Panc1 (cell line): ENCODE measurements around the gene RPS27L. TPM values are rescaled to one million over a fixed set of nuclear protein-coding genes. Genes with fewer than 3 reads are reported as not detected.

Experiments used
- ATAC-seq: fragments of 200-7000 bp; cut with Tn5 transposase; 2 replicates; pipeline ENCODE4 v1.9.1; 2020; ENCODE audit warnings: mild to moderate bottlenecking, moderate library complexity
- BruUV-seq: library from RNA; stranded (reverse); fragments of 400-500 nt; replicated peaks from 2 replicates; lab custom pipeline; 2021; lab: Mats Ljungman, UMichigan
- CTCF ChIA-PET: fragments of 300-600 bp; sonication (Branson Sonifier 250); formaldehyde crosslinking; loops from one replicate; lab custom pipeline; 2022; ENCODE audit warnings: antibody characterized with exemption; lab: Charles Lee
- POLR2A ChIA-PET: fragments of 300-600 bp; sonication (Branson Sonifier 250); formaldehyde crosslinking; loops from one replicate; lab custom pipeline; 2022; ENCODE audit warnings: antibody characterized with exemption; lab: Charles Lee
- DNase-seq: peaks from one replicate; pipeline ENCODE4 v3.0.0-alpha.2; 2010; ENCODE audit warnings: low read depth, low spot score
- H3K27ac ChIP-seq: 2 replicates; pipeline ENCODE4 v1.5.1; 2011; ENCODE audit warnings: mild to moderate bottlenecking, low read length, inconsistent platforms
- H3K27me3 ChIP-seq: fragments of 200-500 bp; sonication (Bioruptor generic); 2 replicates; pipeline ENCODE4 v1.6.0; 2014; ENCODE audit warnings: low read length, inconsistent platforms; ENCODE audit not compliant: control insufficient read depth, insufficient read depth
- H3K36me3 ChIP-seq: fragments of 200-500 bp; sonication (Bioruptor generic); 2 replicates; pipeline ENCODE4 v1.5.1; 2014; ENCODE audit warnings: inconsistent platforms, mild to moderate bottlenecking, low read length, moderate library complexity; ENCODE audit not compliant: control insufficient read depth, insufficient read depth
- H3K4me1 ChIP-seq: 2 replicates; pipeline ENCODE4 v1.5.1; 2011; ENCODE audit warnings: inconsistent platforms, mild to moderate bottlenecking, low read length, moderate library complexity; ENCODE audit not compliant: control insufficient read depth, insufficient read depth
- H3K4me3 ChIP-seq, 2 experiments: 2 replicates each; pipeline ENCODE4 v1.5.1; 2011 to 2012; ENCODE audit warnings: low read depth in 2 of 2, low read length in 2 of 2, mild to moderate bottlenecking in 2 of 2, inconsistent platforms in 1 of 2, moderate library complexity in 1 of 2
- H3K9me3 ChIP-seq: fragments of 200-500 bp; sonication (Bioruptor generic); 2 replicates; pipeline ENCODE4 v1.5.1; 2014; ENCODE audit warnings: low read depth, mild to moderate bottlenecking, inconsistent platforms, low read length, moderate library complexity; ENCODE audit not compliant: control insufficient read depth, insufficient read depth
- CTCF ChIP-seq: fragments of 450-650 bp; IDR thresholded peaks from 2 replicates; pipeline ENCODE4 v1.5.1; 2017; ENCODE audit warnings: mild to moderate bottlenecking
- POLR2AphosphoS5 ChIP-seq: IDR thresholded peaks from 2 replicates; pipeline ENCODE4 v1.6.1; 2012; ENCODE audit warnings: mild to moderate bottlenecking, low read depth, low read length, moderate library complexity
- REST ChIP-seq, 2 experiments: IDR thresholded peaks; 2 replicates each; pipeline ENCODE4 v1.6.1; 2011 to 2012; ENCODE audit warnings: low read depth in 2 of 2, control low read depth in 1 of 2, low read length in 1 of 2, mild to moderate bottlenecking in 1 of 2, moderate library complexity in 1 of 2; ENCODE audit not compliant: insufficient read depth in 1 of 2
- SIN3A ChIP-seq: IDR thresholded peaks from 2 replicates; pipeline ENCODE4 v1.6.1; 2012; ENCODE audit warnings: low read depth, mild to moderate bottlenecking, low read length, moderate library complexity, borderline replicate concordance; ENCODE audit not compliant: insufficient read depth
- TCF7L2 ChIP-seq: IDR thresholded peaks from 2 replicates; pipeline ENCODE4 v1.6.1; 2011; ENCODE audit warnings: mild to moderate bottlenecking, low read depth, low read length, inconsistent platforms
- in situ Hi-C: cut with HindIII; loops from 2 replicates; pipeline ENCODE4 v1.10.0; 2016; ENCODE audit warnings: low sequenced_read_pairs, low pct_unique_long_range_greater_than_20kb
- intact Hi-C: fragments of 100-400 bp; cut with micrococcal nuclease; formaldehyde crosslinking; loops from one replicate; pipeline ENCODE4 v1.10.0; 2022; ENCODE audit not compliant: unreplicated experiment
- total RNA-seq: library from RNA; stranded (reverse); gene quantifications from one replicate; pipeline ENCODE4 v1.2.1, GENCODE V29; 2021; ENCODE audit not compliant: unreplicated experiment

The RPS27L gene
- total RNA-seq, 1 experiment from 2014 or later, result 61.3 TPM

GRCh38 chr15:63118854-63119253 lies 38.4 kb downstream of the RPS27L start:
- in situ Hi-C loops (no loop called here), intact Hi-C loops (no loop called here)
- ATAC-seq (no peak), DNase-seq (no peak)
- no peaks in the 10 kb centered on the region; the same call in 1 of the 2 replicates for H3K36me3 ChIP-seq
- peaks cover 14% of the 10 kb centered on the region; the same call in 1 of the 2 replicates for H3K9me3 ChIP-seq
- no peaks in the 10 kb centered on the region for H3K27me3 ChIP-seq
- BruUV-seq, result no TSS peak
- H3K27ac ChIP-seq, result no peak overlapping the region
- peaks cover 8% of the 10 kb centered on the region for H3K4me1 ChIP-seq
- ChIA-PET POLR2A (no interaction called here), CTCF (interaction anchor here (0.5 kb wide), 1 partner anchor 377 kb away, joined by 11 read pairs; no protein-coding TSS in a partner anchor)
- H3K4me3 ChIP-seq, result no peak overlapping the region
- no peak for TF ChIP-seq SIN3A

- Histone ChIP-seq H3K27ac (no peak overlapping the region), H3K4me3 (no peak overlapping the region), H3K27me3 (no peaks in the 10 kb centered on the region), H3K4me1 (no peaks in the 10 kb centered on the region), H3K9me3 (peaks cover 6% of the 10 kb centered on the region; the same call in 1 of the 2 replicates), H3K36me3 (no peaks in the 10 kb centered on the region)
- no TSS peak for BruUV-seq
- ChIA-PET CTCF (no interaction called here), POLR2A (no interaction called here)
- DNase-seq (no peak), ATAC-seq (no peak; the same call in 1 of the 2 replicates)
- intact Hi-C loops (no loop called here), in situ Hi-C loops (no loop called here)
- TF ChIP-seq POLR2AphosphoS5, result no peak
Measured at GRCh38 chr15:63114465-63114864, 42.8 kb downstream of the RPS27L start.

GRCh38 chr15:63112871-63113270 lies 44.4 kb downstream of the RPS27L start:
- ChIA-PET CTCF (no interaction called here), POLR2A (no interaction called here)
- ATAC-seq, result no peak
- Histone ChIP-seq H3K36me3 (no peaks in the 10 kb centered on the region), H3K27ac (no peak overlapping the region), H3K27me3 (no peaks in the 10 kb centered on the region), H3K4me1 (peaks cover 4% of the 10 kb centered on the region; the same call in 1 of the 2 replicates), H3K9me3 (no peaks in the 10 kb centered on the region), H3K4me3 (no peak overlapping the region)
- TF ChIP-seq POLR2AphosphoS5 (no peak), SIN3A (no peak), CTCF (no peak), REST (IDR thresholded peaks at IDR 0.05; ENCODE audit: insufficient read depth in 1 of 2, low read depth in 2 of 2, low read length in 1 of 2) (no peak), TCF7L2 (no peak)
- in situ Hi-C loops (no loop called here), intact Hi-C loops (no loop called here)
- no TSS peak for BruUV-seq
- no peak for DNase-seq
